Osteocyte (in vitro differentiated cells): ENCODE results near the gene BAIAP3. TPM values are rescaled to one million over a fixed set of nuclear protein-coding genes. Genes with fewer than 3 reads are reported as not detected.

Experiments used
- DNase-seq: peaks from one replicate; pipeline ENCODE4 v3.0.0; 2021; ENCODE audit warnings: mixed read lengths; ENCODE audit not compliant: unreplicated experiment; ENCODE audit errors: extremely low spot score
- H3K27ac Mint-ChIP-seq: one replicate; pipeline ENCODE4 v1.8.0; 2021; ENCODE audit warnings: mild to moderate bottlenecking, mixed read lengths; ENCODE audit not compliant: unreplicated experiment
- H3K27me3 Mint-ChIP-seq: one replicate; pipeline ENCODE4 v1.8.0; 2021; ENCODE audit warnings: mixed read lengths; ENCODE audit not compliant: unreplicated experiment
- H3K36me3 Mint-ChIP-seq: one replicate; pipeline ENCODE4 v1.8.0; 2021; ENCODE audit warnings: mixed read lengths; ENCODE audit not compliant: unreplicated experiment
- H3K4me1 Mint-ChIP-seq: one replicate; pipeline ENCODE4 v1.8.0; 2021; ENCODE audit warnings: mixed read lengths; ENCODE audit not compliant: unreplicated experiment
- H3K4me3 Mint-ChIP-seq: one replicate; pipeline ENCODE4 v1.8.0; 2021; ENCODE audit warnings: mild to moderate bottlenecking, moderate library complexity, mixed read lengths; ENCODE audit not compliant: unreplicated experiment
- H3K9me3 Mint-ChIP-seq: one replicate; pipeline ENCODE4 v1.8.0; 2021; ENCODE audit warnings: mixed read lengths; ENCODE audit not compliant: unreplicated experiment
- CTCF ChIP-seq: fragments of 200-600 bp; sonication (generic); IDR thresholded peaks from 2 replicates; pipeline ENCODE4 v1.5.0; 2021; ENCODE audit warnings: antibody characterized with exemption, mild to moderate bottlenecking, moderate library complexity
- total RNA-seq: library from RNA; stranded (reverse); gene quantifications from 2 replicates; pipeline ENCODE4 v1.2.1, GENCODE V29; 2021

Gene BAIAP3
- total RNA-seq, 1 donor from 2014 or later: 0.48 TPM

GRCh38 chr16:1343428-1344242 is 10.2 kb downstream of the BAIAP3 start:
- TF ChIP-seq CTCF: no peak
- DNase-seq: no peak
- Mint-ChIP-seq H3K27ac (no peak overlapping the region), H3K4me3 (no peak overlapping the region), H3K36me3 (no peaks in the 10 kb centered on the region), H3K9me3 (no peaks in the 10 kb centered on the region), H3K27me3 (peaks cover 5% of the 10 kb centered on the region), H3K4me1 (peaks cover 9% of the 10 kb centered on the region)

GRCh38 chr16:1344499-1344898 is 11.1 kb downstream of the BAIAP3 start:
- no peak for TF ChIP-seq CTCF
- no peak for DNase-seq
- Mint-ChIP-seq H3K4me3 (no peak overlapping the region), H3K9me3 (no peaks in the 10 kb centered on the region), H3K36me3 (peaks cover 3% of the 10 kb centered on the region), H3K27me3 (peaks cover 5% of the 10 kb centered on the region), H3K4me1 (peaks cover 9% of the 10 kb centered on the region), H3K27ac (no peak overlapping the region)

- DNase-seq: no peak
- Mint-ChIP-seq H3K4me1 (peaks cover 9% of the 10 kb centered on the region), H3K9me3 (no peaks in the 10 kb centered on the region), H3K27ac (no peak overlapping the region), H3K36me3 (peaks cover 5% of the 10 kb centered on the region), H3K27me3 (peaks cover 5% of the 10 kb centered on the region), H3K4me3 (no peak overlapping the region)
- TF ChIP-seq CTCF: no peak
Observed at GRCh38 chr16:1345087-1345486, 11.6 kb downstream of the BAIAP3 start.

GRCh38 chr16:1345651-1346421 is 12.4 kb downstream of the BAIAP3 start:
- H3K4me3 Mint-ChIP-seq: no peak overlapping the region
- peaks cover 13% of the 10 kb centered on the region for H3K4me1 Mint-ChIP-seq
- H3K27ac Mint-ChIP-seq: no peak overlapping the region
- no peak for TF ChIP-seq CTCF
- no peak for DNase-seq
- peaks cover 7% of the 10 kb centered on the region for H3K36me3 Mint-ChIP-seq
- H3K9me3 Mint-ChIP-seq: no peaks in the 10 kb centered on the region
- peaks cover 5% of the 10 kb centered on the region for H3K27me3 Mint-ChIP-seq
